HTERT RPE-1 (cell line): ENCODE measurements around the gene ZDHHC7.

Experiments
- in situ Hi-C: fragments of 300-500 bp; cut with MboI; formaldehyde crosslinking; loops from 4 replicates; pipeline ENCODE4 v1.14.3; 2020; ENCODE audit warnings: low sequenced_read_pairs

The ZDHHC7 gene

DNA sequence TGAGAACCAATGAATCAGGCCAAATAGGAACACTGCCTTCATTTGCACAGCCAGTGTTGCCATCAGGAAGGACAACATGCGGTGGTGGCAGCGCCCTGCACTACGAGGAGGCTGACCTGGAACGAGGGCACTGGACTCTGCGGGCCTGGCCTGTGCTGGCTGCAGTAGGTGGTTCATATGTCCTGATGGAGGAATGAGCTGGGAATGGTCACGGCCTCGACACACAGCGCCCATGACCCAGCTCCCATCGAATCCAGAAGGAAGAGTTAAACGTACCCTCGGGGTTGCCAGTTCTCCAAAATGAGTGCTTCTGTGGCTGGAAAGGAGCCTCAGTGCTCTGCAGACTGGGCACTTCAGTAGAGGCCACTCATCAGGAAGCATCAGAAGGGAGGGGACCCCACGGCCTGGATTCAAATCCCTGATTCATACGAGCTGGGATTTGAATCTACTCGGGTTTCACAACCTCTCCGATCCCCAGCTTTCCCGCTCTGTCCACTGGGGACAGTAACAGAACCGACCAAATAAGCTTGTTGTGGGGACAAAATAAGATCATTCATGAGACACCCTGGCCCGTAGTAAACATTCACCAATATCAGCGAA is 85.5 kb downstream of the ZDHHC7 start:
- in situ Hi-C loops = loop anchor here (25.0 kb wide), 1 partner anchor 164 kb away; no protein-coding TSS in a partner anchor

DNA sequence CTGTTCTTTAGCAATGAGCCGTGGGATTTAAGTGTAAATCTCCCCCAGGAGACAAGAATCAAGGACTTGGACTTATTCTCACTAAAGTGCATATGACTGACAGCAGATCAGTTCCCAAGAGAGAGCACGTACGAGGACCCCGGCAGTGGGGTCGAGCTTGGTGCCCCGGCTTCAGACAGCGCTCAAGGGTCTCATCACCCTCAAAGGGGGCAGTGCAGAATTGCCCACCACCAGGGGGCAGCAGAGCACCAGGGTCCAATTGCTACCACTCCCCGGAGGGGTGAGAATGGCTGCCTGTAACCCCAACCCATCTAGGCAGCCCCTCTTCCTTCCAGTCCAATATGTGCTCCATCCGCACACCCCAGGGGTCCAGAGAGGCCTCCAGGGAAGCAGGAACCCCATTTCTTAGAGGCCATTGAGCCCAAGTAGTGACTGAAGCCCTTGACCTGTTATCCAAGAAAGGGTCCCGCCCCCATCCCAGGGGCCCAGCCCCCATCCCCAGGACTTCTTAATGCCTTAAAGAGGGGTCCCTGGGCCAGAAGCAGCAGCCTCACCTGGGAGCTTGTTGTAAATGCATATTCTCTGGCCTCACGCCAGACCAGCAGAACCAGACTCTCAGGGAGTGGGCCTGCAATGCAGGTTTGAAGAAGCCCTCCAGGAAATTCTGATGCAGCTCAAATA is 86.1 kb downstream of the ZDHHC7 start:
- in situ Hi-C loops = loop anchor here (25.0 kb wide), 1 partner anchor 163 kb away; no protein-coding TSS in a partner anchor

DNA sequence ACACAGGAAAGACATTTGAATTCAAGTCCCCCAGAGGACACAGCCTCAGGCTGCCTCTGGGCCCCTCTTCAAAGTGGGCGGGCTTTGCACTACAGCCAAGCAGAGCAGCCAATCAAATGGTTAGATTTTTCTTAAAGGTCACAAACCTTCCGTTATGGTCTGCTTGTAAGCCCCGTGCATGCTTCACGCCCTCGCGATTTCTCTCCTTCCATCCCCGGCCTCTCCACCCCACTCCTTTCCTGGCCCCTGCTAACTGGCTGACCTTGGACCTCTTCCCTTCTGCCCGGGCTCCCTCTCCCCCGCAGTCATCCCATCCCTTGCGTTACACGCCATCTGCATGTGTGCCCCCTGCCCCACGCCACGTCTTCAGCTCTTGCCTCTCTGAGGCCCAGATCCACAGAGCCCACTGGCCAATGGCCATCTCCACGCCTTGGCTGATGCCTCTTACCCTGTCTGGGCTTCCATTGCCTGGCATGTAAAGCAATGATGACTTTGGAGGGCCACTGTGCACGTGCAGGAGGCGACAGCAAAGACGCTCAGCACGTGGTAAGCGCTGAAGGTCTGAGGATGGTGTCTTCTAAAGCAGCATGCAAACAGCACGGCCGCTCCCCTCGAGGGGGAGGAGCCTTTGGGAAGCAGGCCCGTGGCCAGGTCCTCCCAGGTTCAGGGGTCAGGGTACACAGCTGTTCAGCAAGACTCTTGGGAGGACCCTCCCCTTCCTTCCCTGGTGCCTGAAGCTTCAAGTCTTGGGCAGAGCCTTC is 86.8 kb downstream of the ZDHHC7 start:
- in situ Hi-C loops = loop anchor here (25.0 kb wide), 1 partner anchor 162 kb away; no protein-coding TSS in a partner anchor
